Suprapubic skin (tissue), 4 donors: ENCODE results near the gene DARS1.

ENCODE experiments used
- EP300 ChIP-seq: sonication (generic); formaldehyde crosslinking; IDR thresholded peaks from one replicate; pipeline ENCODE4 v1.6.1; 2017; ENCODE audit warnings: antibody characterized with exemption
- POLR2A ChIP-seq, 2 donors: fragments of 450-650 bp; IDR thresholded peaks; one replicate each; pipeline ENCODE4 v1.6.1; 2017; ENCODE audit warnings: antibody characterized with exemption in 2 of 2, mild to moderate bottlenecking in 2 of 2, moderate library complexity in 2 of 2
- POLR2AphosphoS5 ChIP-seq, 3 donors: sonication (generic); formaldehyde crosslinking; IDR thresholded peaks; one replicate each; pipeline ENCODE4 v1.6.1; 2017; ENCODE audit warnings: antibody characterized with exemption in 3 of 3
- TF ChIP-seq, protein P1 (sequence below), 2 donors: fragments of 200-600 bp in 1 of 2; fragments of 450-650 bp in 1 of 2; sonication (generic) in 1 of 2; IDR thresholded peaks; one replicate each; pipeline ENCODE4 v1.5.1; 2016 to 2019; ENCODE audit warnings: antibody characterized with exemption in 2 of 2, mild to moderate bottlenecking in 1 of 2, moderate library complexity in 1 of 2

DNA sequence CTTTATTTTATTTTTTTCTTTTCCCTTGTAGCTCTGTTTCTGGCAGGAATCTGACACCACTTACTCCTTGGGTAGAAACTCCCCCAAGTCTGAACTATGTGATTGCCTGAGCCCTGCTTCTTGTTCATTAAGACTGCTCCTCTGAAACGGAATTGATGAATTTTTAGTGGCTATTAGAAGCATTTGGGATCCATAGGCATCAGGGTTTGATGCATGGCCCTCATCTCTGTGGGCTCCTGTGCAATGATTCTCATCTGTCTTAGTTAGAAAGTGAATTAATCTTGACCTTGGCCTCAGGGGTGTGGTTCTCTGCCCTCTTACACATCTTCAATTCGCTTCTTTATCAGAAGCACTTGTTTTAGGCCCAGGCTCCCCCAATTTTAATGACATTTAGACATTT lies 31.0 kb upstream of the DARS1 start:
- TF ChIP-seq POLR2A (IDR thresholded peaks at IDR 0.05) = no peak
- TF ChIP-seq POLR2AphosphoS5 (IDR thresholded peaks at IDR 0.05) = no peak
- TF ChIP-seq, protein P1, sequence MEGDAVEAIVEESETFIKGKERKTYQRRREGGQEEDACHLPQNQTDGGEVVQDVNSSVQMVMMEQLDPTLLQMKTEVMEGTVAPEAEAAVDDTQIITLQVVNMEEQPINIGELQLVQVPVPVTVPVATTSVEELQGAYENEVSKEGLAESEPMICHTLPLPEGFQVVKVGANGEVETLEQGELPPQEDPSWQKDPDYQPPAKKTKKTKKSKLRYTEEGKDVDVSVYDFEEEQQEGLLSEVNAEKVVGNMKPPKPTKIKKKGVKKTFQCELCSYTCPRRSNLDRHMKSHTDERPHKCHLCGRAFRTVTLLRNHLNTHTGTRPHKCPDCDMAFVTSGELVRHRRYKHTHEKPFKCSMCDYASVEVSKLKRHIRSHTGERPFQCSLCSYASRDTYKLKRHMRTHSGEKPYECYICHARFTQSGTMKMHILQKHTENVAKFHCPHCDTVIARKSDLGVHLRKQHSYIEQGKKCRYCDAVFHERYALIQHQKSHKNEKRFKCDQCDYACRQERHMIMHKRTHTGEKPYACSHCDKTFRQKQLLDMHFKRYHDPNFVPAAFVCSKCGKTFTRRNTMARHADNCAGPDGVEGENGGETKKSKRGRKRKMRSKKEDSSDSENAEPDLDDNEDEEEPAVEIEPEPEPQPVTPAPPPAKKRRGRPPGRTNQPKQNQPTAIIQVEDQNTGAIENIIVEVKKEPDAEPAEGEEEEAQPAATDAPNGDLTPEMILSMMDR (IDR thresholded peaks at IDR 0.05) = no peak
- TF ChIP-seq EP300 = no peak
